Mucosa of stomach (tissue), 1 donor: ENCODE measurements around the gene ACTL8.

Source experiments
- H3K27me3 ChIP-seq: one replicate; pipeline ENCODE4 v1.7.0; 2013; ENCODE audit warnings: mild to moderate bottlenecking, low read length; ENCODE audit not compliant: control insufficient read depth, insufficient read depth
- H3K36me3 ChIP-seq: one replicate; pipeline ENCODE4 v1.7.0; 2013; ENCODE audit warnings: low read length; ENCODE audit not compliant: control insufficient read depth, insufficient read depth
- H3K4me1 ChIP-seq: one replicate; pipeline ENCODE4 v1.7.0; 2013; ENCODE audit warnings: mild to moderate bottlenecking, low read length; ENCODE audit not compliant: control insufficient read depth, insufficient read depth
- H3K4me3 ChIP-seq: one replicate; pipeline ENCODE4 v1.7.0; 2013; ENCODE audit warnings: low read length
- H3K9ac ChIP-seq: one replicate; pipeline ENCODE4 v1.7.0; 2013; ENCODE audit warnings: mild to moderate bottlenecking, low read length, moderate library complexity
- H3K9me3 ChIP-seq: one replicate; pipeline ENCODE4 v1.7.0; 2013; ENCODE audit warnings: mild to moderate bottlenecking, low read length, moderate library complexity; ENCODE audit not compliant: control insufficient read depth
- donor health status: Pancreatic carcinoma.

The ACTL8 gene

GRCh38 chr1:17822741-17823426 is 67.8 kb downstream of the ACTL8 start:
- H3K27me3 ChIP-seq = peaks cover 36% of the 10 kb centered on the region
- no peak overlapping the region for H3K4me3 ChIP-seq
- H3K9ac ChIP-seq = no peak overlapping the region
- no peaks in the 10 kb centered on the region for H3K9me3 ChIP-seq
- H3K4me1 ChIP-seq = no peaks in the 10 kb centered on the region
- H3K36me3 ChIP-seq = no peaks in the 10 kb centered on the region

DNA sequence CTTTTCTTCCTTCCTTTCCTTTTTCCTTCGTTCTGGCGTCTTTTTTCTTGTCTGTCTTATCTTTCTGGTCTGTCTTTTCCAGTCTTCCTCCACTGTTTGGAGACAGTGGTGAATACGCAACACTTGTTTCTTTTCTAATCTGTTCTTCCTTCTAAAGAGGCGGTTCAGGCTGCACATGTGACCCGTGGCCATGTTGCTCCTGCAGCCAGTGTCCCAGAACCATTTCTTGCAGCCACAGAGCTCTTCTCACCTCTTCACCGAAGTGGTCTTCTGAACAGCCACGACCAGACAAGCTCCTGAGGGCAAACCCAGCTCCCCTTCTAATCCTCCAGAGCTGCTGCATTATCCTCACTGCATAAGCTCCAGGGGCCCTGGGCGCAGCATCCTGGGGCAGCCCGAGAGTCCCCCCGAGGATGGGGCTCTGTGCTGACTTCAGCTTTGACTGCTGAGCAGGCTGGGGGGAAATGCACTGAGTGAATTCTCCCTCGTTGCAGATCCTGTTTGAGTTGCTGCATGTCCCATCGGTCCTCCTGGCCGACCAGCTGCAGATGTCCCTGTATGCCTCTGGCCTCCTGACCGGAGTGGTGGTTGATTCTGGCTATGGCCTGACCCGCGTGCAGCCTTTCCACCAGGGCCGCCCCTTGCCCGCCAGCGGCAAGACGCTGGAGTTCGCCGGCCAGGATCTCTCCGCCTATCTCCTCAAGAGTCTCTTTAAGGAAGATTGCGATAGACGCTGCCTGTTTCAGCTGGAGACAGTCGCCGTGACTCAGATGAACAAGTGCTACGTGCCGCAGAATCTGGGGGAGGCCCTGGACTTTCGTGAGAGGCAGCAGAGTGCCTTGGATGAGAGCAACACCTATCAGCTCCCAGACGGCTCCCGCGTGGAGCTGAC is 70.4 kb downstream of the ACTL8 start:
- Histone ChIP-seq H3K4me3 (no peak overlapping the region), H3K36me3 (no peaks in the 10 kb centered on the region), H3K27me3 (peaks cover 26% of the 10 kb centered on the region), H3K9me3 (no peaks in the 10 kb centered on the region), H3K4me1 (no peaks in the 10 kb centered on the region), H3K9ac (no peak overlapping the region)

DNA sequence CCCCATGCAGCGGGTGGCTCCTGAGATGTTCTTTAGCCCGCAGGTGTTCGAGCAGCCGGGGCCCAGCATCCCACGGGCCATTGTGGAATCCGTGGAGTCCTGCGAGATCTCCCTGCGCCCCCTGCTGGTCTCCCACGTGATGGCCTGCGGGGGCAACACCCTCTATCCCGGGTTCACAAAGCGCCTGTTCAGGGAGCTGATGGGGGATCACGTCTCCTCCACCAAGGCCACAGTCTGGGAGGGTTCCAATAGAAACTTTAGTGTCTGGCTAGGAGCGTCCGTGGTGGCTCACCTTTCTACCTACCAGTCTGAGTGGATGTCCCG is 71.0 kb downstream of the ACTL8 start:
- Histone ChIP-seq H3K27me3 (peaks cover 26% of the 10 kb centered on the region), H3K4me3 (no peak overlapping the region), H3K4me1 (no peaks in the 10 kb centered on the region), H3K9ac (no peak overlapping the region), H3K9me3 (no peaks in the 10 kb centered on the region), H3K36me3 (no peaks in the 10 kb centered on the region)

DNA sequence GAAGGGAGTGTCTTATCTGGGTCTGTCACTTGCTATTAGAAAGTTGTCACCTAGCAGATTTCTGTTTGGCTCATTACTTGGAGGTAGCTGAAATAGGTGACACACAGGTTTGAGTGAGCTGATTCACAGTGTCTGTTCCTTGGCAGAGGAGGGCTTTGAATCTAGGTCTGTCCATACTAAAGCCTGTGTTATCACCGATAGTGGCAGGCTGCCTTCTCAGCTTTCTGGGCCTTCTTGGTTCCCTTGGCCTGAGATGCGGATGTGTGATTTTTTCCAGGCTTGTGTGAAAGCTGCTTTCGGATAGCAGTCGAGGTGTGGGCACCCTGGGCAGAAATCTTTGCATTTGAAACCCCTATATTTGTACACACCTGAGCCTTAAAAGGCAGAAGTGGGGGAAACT is 73.9 kb downstream of the ACTL8 start:
- no peaks in the 10 kb centered on the region for H3K36me3 ChIP-seq
- no peaks in the 10 kb centered on the region for H3K9me3 ChIP-seq
- no peak overlapping the region for H3K4me3 ChIP-seq
- H3K4me1 ChIP-seq = no peaks in the 10 kb centered on the region
- peaks cover 18% of the 10 kb centered on the region for H3K27me3 ChIP-seq
- H3K9ac ChIP-seq = no peak overlapping the region

DNA sequence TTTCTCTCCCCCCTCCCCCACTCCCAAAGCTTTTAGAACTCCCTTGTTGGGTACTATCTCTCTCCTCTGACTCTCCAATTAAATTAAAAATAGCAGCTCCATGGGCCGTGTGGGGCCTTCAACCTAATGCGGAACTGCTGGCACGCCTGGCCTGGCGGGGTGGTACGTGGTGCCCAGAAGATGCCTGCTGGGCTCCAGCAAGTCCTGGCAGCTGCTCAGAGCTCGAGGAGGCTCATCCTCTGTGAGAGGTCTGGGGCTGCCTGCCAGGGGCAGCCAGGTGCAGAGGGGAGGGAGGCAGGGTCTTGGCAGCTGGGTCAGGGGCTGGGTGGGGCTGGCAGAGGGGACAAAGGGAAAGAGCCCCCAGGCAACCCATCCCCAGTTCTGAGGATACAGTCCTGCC is 74.4 kb downstream of the ACTL8 start:
- H3K27me3 ChIP-seq = peaks cover 16% of the 10 kb centered on the region
- no peak overlapping the region for H3K4me3 ChIP-seq
- no peaks in the 10 kb centered on the region for H3K4me1 ChIP-seq
- H3K36me3 ChIP-seq = no peaks in the 10 kb centered on the region
- H3K9me3 ChIP-seq = no peaks in the 10 kb centered on the region
- H3K9ac ChIP-seq = no peak overlapping the region

DNA sequence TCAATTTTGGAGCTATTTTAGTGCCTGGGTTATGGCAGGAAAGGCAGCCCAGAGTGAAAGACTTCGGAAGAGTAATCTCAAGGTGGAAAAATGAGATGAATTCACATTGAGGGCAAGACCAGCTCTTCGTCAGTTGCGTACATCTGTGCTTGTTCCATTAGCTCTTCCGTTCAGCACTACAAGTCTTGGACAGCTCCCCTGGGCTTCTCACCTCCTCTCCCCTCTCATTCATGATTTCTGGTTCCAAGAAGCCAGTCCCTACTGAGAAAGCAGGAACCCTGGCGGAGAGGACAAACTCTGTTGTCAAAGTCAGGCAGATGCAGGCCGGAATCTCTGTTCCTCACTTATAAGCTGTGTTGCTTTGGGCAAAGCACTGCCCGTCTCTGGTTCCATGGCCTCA is 76.5 kb downstream of the ACTL8 start:
- Histone ChIP-seq H3K9me3 (no peaks in the 10 kb centered on the region), H3K27me3 (peaks cover 6% of the 10 kb centered on the region), H3K36me3 (no peaks in the 10 kb centered on the region), H3K9ac (no peak overlapping the region), H3K4me1 (no peaks in the 10 kb centered on the region), H3K4me3 (no peak overlapping the region)

DNA sequence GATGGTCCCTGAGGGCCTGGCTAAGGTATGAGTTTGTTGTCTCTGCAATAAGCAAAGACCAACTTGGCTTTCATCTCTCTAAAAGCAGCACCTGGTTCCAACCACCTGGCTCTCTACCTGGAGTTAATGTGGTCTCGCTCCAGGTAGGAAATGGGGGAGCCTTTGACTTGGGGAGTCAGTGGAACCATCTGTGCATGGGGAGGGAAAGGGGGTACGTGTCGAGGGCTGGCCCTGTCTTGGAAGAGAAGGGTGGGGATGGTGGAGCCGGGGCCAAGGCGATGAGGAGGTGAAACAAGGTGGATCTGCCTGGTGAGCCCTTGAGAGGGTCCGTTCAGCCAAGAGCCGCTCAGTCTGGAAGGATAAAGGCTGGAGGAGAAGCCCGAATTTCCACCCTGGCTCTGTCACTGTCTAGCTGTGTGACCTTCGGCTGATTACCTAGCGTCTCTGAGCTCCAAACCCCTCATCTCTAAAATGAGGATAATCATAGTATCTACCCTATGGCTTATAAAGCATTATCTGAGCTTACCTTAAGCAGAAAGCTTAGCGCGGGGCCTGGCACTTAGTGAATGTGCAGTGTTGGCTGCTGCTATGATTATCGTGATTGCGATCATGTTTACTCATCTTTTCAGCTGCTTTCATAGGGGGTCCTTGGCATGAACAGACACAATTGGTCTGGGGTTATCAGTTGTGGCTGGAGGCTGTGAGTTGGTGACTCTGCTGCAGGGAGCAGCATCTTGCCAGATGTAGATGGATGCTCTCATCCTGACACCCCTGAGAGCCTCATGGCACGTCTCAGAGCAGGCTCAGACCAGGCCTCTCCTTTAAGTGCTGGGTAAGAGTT is 78.7 kb downstream of the ACTL8 start:
- H3K9me3 ChIP-seq = no peaks in the 10 kb centered on the region
- H3K27me3 ChIP-seq = no peaks in the 10 kb centered on the region
- no peak overlapping the region for H3K9ac ChIP-seq
- no peaks in the 10 kb centered on the region for H3K4me1 ChIP-seq
- H3K36me3 ChIP-seq = no peaks in the 10 kb centered on the region
- no peak overlapping the region for H3K4me3 ChIP-seq

DNA sequence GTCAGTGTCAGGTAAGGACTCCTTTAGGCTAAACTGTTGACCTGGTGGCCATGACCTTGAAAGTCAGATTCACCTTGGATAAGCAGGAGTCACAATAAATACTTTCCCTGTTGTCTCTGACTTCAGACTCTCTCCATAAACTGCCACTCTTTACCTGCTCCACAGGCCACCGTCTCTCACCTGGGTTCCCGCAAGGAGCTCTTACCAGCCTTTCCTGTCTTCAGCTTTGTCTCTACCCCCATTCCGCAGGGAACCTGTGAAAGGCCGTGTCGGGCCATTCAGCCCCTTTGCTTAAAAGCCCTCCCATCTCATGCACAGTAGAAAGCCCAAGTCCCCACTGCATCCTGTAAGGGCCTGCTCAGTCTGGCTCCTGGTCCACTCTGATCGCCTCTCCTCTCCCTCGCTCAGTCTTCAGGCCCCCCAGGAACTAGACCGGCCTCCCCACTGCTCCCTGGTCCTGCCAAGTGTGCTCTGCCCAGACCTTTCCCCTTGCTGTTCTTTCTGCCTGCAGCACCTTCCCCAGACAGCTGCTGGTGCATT is 79.5 kb downstream of the ACTL8 start:
- no peaks in the 10 kb centered on the region for H3K36me3 ChIP-seq
- H3K4me1 ChIP-seq = no peaks in the 10 kb centered on the region
- no peaks in the 10 kb centered on the region for H3K9me3 ChIP-seq
- no peaks in the 10 kb centered on the region for H3K27me3 ChIP-seq
- H3K4me3 ChIP-seq = no peak overlapping the region
- no peak overlapping the region for H3K9ac ChIP-seq

DNA sequence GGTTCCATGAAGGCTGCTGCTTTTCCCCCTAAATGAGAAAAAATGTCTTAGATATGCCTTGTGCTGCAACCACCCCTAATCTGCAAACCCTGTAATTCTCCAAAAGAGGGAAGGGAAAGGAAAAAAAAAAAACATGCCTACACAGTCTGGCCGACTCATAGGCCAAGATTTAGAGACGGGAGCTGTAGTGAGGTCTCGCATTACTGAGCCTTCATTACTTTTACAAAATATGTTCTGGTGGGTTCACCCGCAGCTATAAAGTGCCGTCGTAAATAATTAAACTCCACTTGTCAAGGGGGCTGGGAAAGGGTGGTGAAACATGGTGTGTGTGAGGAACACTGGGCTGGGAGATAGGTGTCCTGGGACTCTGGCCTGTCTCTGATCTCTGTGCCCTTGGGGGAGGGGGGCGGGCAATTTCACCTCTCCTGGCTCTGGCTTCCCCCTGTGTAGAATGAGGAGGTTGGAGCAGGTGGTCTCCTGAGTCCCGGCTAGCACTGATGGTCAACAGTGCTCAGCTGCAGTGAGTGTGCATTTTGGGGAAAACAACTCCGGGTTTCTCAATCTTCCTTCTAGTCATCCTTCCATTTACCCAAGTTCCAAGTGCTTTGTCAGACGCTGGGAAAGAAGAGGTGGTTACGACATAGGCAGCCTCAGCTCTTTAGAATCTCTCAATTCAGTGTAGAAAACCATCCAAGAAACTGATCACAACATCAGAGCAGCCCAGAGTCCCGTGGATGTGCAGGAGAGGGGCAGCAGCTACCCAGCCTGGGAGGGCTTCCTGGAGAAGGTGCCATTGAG is 82.3 kb downstream of the ACTL8 start:
- H3K27me3 ChIP-seq = peaks cover 5% of the 10 kb centered on the region
- no peaks in the 10 kb centered on the region for H3K4me1 ChIP-seq
- H3K36me3 ChIP-seq = no peaks in the 10 kb centered on the region
- H3K9ac ChIP-seq = no peak overlapping the region
- H3K9me3 ChIP-seq = no peaks in the 10 kb centered on the region
- H3K4me3 ChIP-seq = no peak overlapping the region

DNA sequence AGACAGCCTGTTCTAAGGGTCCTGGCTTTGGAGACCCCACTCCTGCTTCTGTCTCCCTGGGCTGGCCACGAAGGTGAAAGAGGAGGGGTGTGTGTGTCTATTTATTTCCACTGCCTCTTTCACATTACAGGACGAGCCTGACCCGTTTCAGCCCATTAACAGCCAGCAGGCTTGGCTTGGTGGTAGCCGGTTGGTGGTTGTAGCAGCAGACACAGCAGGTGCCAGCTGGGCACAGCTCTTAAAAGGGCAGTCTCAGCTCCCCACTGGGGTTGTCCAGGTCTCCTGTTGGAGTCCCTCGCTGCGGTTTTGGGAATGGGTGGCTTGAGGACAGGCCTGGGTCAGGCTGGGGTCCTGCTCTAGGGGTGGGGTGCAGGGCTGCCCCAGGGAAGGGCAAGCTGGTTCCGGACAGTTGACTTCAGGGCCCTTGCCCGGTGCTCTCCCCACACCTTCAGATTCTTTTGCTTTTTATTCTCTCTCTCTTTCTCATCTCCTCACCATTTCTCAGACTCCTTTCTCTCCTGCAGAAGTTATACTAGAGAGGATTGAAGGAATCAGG is 84.6 kb downstream of the ACTL8 start:
- H3K9ac ChIP-seq = no peak overlapping the region
- no peaks in the 10 kb centered on the region for H3K36me3 ChIP-seq
- peaks cover 14% of the 10 kb centered on the region for H3K27me3 ChIP-seq
- no peaks in the 10 kb centered on the region for H3K9me3 ChIP-seq
- no peak overlapping the region for H3K4me3 ChIP-seq
- no peaks in the 10 kb centered on the region for H3K4me1 ChIP-seq

DNA sequence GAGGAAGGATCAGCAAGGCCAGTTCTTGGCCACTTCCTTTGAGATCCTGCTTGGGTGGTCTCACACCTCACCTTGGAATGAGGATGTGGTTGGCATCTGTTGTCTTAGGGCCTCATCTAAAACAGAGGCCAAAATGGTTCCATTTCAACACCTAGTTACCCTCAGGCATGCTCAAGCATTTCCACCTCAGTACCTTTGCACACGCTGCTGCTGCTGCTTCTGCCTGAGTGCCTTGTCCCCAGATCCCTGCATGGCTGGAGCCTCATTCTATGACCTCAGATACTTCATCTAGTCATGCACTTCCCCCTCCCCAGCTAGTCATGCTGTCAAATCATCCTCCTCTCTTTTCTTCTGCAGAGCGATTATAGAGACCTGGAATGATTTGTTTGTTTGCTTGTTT is 86.8 kb downstream of the ACTL8 start:
- H3K4me3 ChIP-seq = no peak overlapping the region
- H3K27me3 ChIP-seq = peaks cover 19% of the 10 kb centered on the region
- H3K4me1 ChIP-seq = no peaks in the 10 kb centered on the region
- H3K36me3 ChIP-seq = no peaks in the 10 kb centered on the region
- no peak overlapping the region for H3K9ac ChIP-seq
- no peaks in the 10 kb centered on the region for H3K9me3 ChIP-seq
